ENCODE results near the gene BST1.

DNA sequence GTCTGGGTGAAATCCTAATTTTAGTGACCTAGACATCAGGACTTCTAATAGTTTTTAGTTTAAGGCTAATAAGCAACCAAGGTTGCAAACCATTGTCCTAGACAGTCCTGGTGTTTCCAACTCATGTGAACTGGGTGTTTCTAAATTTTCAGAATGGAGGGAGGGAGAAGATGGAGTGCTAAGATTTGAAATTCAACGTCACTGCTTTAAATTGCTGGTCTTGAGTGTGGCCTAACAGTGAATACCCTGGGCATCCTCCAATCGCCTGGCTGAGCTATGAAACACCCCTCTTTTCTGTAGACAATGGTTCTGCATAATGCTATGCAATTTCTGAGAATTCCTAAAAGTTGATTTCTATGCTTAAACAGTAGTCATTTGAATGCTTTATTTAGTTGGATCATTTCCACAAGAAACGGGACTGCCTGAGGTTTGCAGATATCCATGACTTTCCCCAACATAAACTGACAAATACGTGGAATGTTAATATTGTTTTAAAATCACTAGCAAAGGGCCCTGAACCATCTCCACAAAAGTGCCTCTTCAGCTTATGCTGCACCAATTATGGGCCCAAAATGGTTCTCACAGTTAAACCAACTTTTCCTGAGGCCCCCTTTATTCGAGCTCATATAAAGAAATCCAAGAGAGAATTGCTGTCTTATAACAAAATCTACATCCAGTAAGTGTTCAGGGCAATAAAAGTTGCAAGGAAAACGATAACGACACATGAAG, 48.8 kb upstream of the BST1 start:
- TF ChIP-seq, protein P1, sequence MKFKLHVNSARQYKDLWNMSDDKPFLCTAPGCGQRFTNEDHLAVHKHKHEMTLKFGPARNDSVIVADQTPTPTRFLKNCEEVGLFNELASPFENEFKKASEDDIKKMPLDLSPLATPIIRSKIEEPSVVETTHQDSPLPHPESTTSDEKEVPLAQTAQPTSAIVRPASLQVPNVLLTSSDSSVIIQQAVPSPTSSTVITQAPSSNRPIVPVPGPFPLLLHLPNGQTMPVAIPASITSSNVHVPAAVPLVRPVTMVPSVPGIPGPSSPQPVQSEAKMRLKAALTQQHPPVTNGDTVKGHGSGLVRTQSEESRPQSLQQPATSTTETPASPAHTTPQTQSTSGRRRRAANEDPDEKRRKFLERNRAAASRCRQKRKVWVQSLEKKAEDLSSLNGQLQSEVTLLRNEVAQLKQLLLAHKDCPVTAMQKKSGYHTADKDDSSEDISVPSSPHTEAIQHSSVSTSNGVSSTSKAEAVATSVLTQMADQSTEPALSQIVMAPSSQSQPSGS (IDR thresholded peaks at IDR 0.05; ENCODE audit: low read length), result no peak
- TF ChIP-seq CHD4 (IDR thresholded peaks at IDR 0.05), result no peak
- TF ChIP-seq NR2F1 (conservative IDR thresholded peaks at IDR 0.05), result no peak
- TF ChIP-seq POLR2AphosphoS5 (IDR thresholded peaks at IDR 0.05; ENCODE audit: low read length), result no peak
- no peak for TF ChIP-seq FOXK2 (IDR thresholded peaks at IDR 0.05)
- TF ChIP-seq, protein P2, sequence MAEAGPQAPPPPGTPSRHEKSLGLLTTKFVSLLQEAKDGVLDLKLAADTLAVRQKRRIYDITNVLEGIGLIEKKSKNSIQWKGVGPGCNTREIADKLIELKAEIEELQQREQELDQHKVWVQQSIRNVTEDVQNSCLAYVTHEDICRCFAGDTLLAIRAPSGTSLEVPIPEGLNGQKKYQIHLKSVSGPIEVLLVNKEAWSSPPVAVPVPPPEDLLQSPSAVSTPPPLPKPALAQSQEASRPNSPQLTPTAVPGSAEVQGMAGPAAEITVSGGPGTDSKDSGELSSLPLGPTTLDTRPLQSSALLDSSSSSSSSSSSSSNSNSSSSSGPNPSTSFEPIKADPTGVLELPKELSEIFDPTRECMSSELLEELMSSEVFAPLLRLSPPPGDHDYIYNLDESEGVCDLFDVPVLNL (IDR thresholded peaks at IDR 0.05; ENCODE audit: low read depth, low read length), result no peak
